HCT116 (cell line): ENCODE measurements around the gene FBXL13. TPM values are rescaled to one million over a fixed set of nuclear protein-coding genes. Genes with fewer than 3 reads are reported as not detected.

ENCODE experiments used
- ATAC-seq: fragments of 200-7000 bp; cut with Tn5 transposase; 2 replicates; pipeline ENCODE4 v1.9.1; 2020; ENCODE audit warnings: mild to moderate bottlenecking, moderate library complexity
- BruUV-seq: library from RNA; stranded (reverse); fragments of 400-500 nt; replicated peaks from 2 replicates; lab custom pipeline; 2021; lab: Mats Ljungman, UMichigan
- CTCF ChIA-PET: fragments of 300-600 bp; sonication (Branson Sonifier 250); formaldehyde crosslinking; loops from one replicate; lab custom pipeline; 2021; ENCODE audit warnings: antibody characterized with exemption; lab: Charles Lee
- POLR2A ChIA-PET: fragments of 300-600, 350-600 bp; sonication (Branson Sonifier 250); formaldehyde crosslinking; loops from one replicate; lab custom pipeline; 2021; ENCODE audit warnings: antibody characterized with exemption; lab: Charles Lee
- RAD21 ChIA-PET, 2 experiments: fragments of 300-600 bp; sonication (Branson Sonifier 250); formaldehyde crosslinking; loops; one replicate each; lab custom pipeline; 2023; ENCODE audit warnings: low total read pairs in 2 of 2; ENCODE audit not compliant: uncharacterized antibody in 2 of 2, unreplicated experiment in 2 of 2, low non-redundant PET in 1 of 2; lab: Charles Lee
- DNase-seq: peaks from one replicate; pipeline ENCODE4 v3.0.0-alpha.2; 2010; ENCODE audit warnings: low read depth, low spot score
- H2AFZ ChIP-seq: fragments of 200-600 bp; shearing (Covaris generic), sonication (generic); 2 replicates; pipeline ENCODE4 v1.6.1; 2017; ENCODE audit warnings: low read depth, mixed run types, mixed read lengths, antibody characterized with exemption, low read length; ENCODE audit not compliant: poor library complexity, severe bottlenecking
- H3K27ac ChIP-seq: 2 replicates; pipeline ENCODE4 v1.5.1; 2012; ENCODE audit warnings: low read depth, low read length
- H3K27me3 ChIP-seq: fragments of 200-600 bp; sonication (generic); 2 replicates; pipeline ENCODE4 v1.6.1; 2016; ENCODE audit warnings: mixed run types, low read length, mixed read lengths; ENCODE audit not compliant: insufficient read depth
- H3K36me3 ChIP-seq, 2 experiments: fragments of 200-500 bp in 1 of 2; fragments of 200-600 bp in 1 of 2; sonication (Bioruptor generic) in 1 of 2; sonication (generic) in 1 of 2; 2 replicates each; pipeline versions ENCODE4 v1.5.1 to v1.6.1; 2014 to 2016; ENCODE audit warnings: low read length in 2 of 2, inconsistent platforms in 1 of 2, mixed read lengths in 1 of 2, mixed run types in 1 of 2; ENCODE audit not compliant: insufficient read depth in 2 of 2, control insufficient read depth in 1 of 2
- H3K4me1 ChIP-seq, 2 experiments: fragments of 200-600 bp in 1 of 2; sonication (generic) in 1 of 2; 2 replicates each; pipeline versions ENCODE4 v1.5.1 to v1.6.1; 2012 to 2017; ENCODE audit warnings: low read length in 2 of 2, inconsistent platforms in 1 of 2, mild to moderate bottlenecking in 1 of 2, mixed read lengths in 1 of 2, mixed run types in 1 of 2, moderate library complexity in 1 of 2; ENCODE audit not compliant: insufficient read depth in 2 of 2, control insufficient read depth in 1 of 2
- H3K4me2 ChIP-seq: fragments of 200-600 bp; sonication (generic); 2 replicates; pipeline ENCODE4 v1.6.1; 2017; ENCODE audit warnings: mixed run types, low read length, mixed read lengths
- H3K4me3 ChIP-seq, 2 experiments: fragments of 200-600 bp in 1 of 2; sonication (generic) in 1 of 2; replicated peaks in 1 of 2; 2 replicates each; pipeline ENCODE4 v1.5.1; 2011 to 2016; ENCODE audit warnings: low read length in 2 of 2, control low read depth in 1 of 2, low read depth in 1 of 2, mild to moderate bottlenecking in 1 of 2, mixed read lengths in 1 of 2, mixed run types in 1 of 2
- H3K79me2 ChIP-seq: fragments of 200-600 bp; sonication (generic); 2 replicates; pipeline ENCODE4 v1.6.1; 2017; ENCODE audit warnings: mild to moderate bottlenecking, mixed run types, low read length, moderate library complexity, mixed read lengths; ENCODE audit not compliant: insufficient read depth
- H3K9ac ChIP-seq: fragments of 200-600 bp; sonication (generic); 2 replicates; pipeline ENCODE4 v1.6.1; 2016; ENCODE audit warnings: low read length, mixed read lengths
- H3K9me2 ChIP-seq: fragments of 200-600 bp; sonication (generic), shearing (Covaris generic); 2 replicates; pipeline ENCODE4 v1.6.1; 2017; ENCODE audit warnings: mixed run types, mild to moderate bottlenecking, moderate library complexity; ENCODE audit not compliant: insufficient read depth
- H3K9me3 ChIP-seq, 2 experiments: fragments of 200-500 bp in 1 of 2; fragments of 200-600 bp in 1 of 2; sonication (Bioruptor generic) in 1 of 2; sonication (generic) in 1 of 2; 2 replicates each; pipeline ENCODE4 v1.6.1; 2014 to 2017; ENCODE audit warnings: low read length in 2 of 2, mixed read lengths in 2 of 2, inconsistent platforms in 1 of 2, low read depth in 1 of 2, mild to moderate bottlenecking in 1 of 2, mixed run types in 1 of 2, moderate library complexity in 1 of 2; ENCODE audit not compliant: control insufficient read depth in 1 of 2, insufficient read depth in 1 of 2
- H4K20me1 ChIP-seq: fragments of 200-600 bp; sonication (generic), shearing (Covaris generic); 2 replicates; pipeline ENCODE4 v1.6.1; 2017; ENCODE audit warnings: mixed run types, mild to moderate bottlenecking, moderate library complexity; ENCODE audit not compliant: insufficient read depth
- CTCF ChIP-seq, 3 experiments: fragments of 200-600 bp in 1 of 3; sonication (generic) in 1 of 3; IDR thresholded peaks in 2 of 3; conservative IDR thresholded peaks in 1 of 3; 2 replicates each; pipeline ENCODE4 v1.5.1; 2012 to 2017; ENCODE audit warnings: low read depth in 2 of 3, low read length in 2 of 3, antibody characterized with exemption in 1 of 3, borderline replicate concordance in 1 of 3, control low read depth in 1 of 3, mild to moderate bottlenecking in 1 of 3, mixed read lengths in 1 of 3, mixed run types in 1 of 3, moderate library complexity in 1 of 3; ENCODE audit not compliant: insufficient read depth in 1 of 3
- EGR1 ChIP-seq: IDR thresholded peaks from 2 replicates; pipeline ENCODE4 v1.6.1; 2012; ENCODE audit warnings: low read depth
- ELF1 ChIP-seq: IDR thresholded peaks from 2 replicates; pipeline ENCODE4 v1.6.1; 2012; ENCODE audit warnings: low read depth, borderline replicate concordance
- EZH2 ChIP-seq: fragments of 200-600 bp; sonication (generic); IDR thresholded peaks from 2 replicates; pipeline ENCODE4 v1.6.1; 2017; ENCODE audit warnings: antibody characterized with exemption, mixed run types
- FOSL1 ChIP-seq: IDR thresholded peaks from 2 replicates; pipeline ENCODE4 v1.6.1; 2012; ENCODE audit warnings: low read depth
- JUND ChIP-seq: IDR thresholded peaks from 2 replicates; pipeline ENCODE4 v1.6.1; 2012
- MAX ChIP-seq: IDR thresholded peaks from 2 replicates; pipeline ENCODE4 v1.6.1; 2012
- POLR2AphosphoS5 ChIP-seq: IDR thresholded peaks from 2 replicates; pipeline ENCODE4 v1.6.1; 2011; ENCODE audit warnings: mild to moderate bottlenecking, low read depth, low read length, moderate library complexity
- RAD21 ChIP-seq: IDR thresholded peaks from 2 replicates; pipeline ENCODE4 v1.6.1; 2012; ENCODE audit warnings: low read depth, mild to moderate bottlenecking
- SIN3A ChIP-seq: IDR thresholded peaks from 2 replicates; pipeline ENCODE4 v1.6.1; 2012; ENCODE audit warnings: low read depth
- SP1 ChIP-seq: IDR thresholded peaks from 2 replicates; pipeline ENCODE4 v1.6.1; 2012; ENCODE audit warnings: low read depth
- SRF ChIP-seq: IDR thresholded peaks from 2 replicates; pipeline ENCODE4 v1.6.1; 2012; ENCODE audit warnings: low read depth
- ZBTB33 ChIP-seq: IDR thresholded peaks from 2 replicates; pipeline ENCODE4 v1.6.1; 2011; ENCODE audit warnings: mild to moderate bottlenecking, low read length, moderate library complexity; ENCODE audit not compliant: insufficient replicate concordance; ENCODE audit errors: extremely low read depth
- ZNF274 ChIP-seq: fragments of 200-500 bp; sonication (Bioruptor generic); IDR thresholded peaks from 2 replicates; pipeline ENCODE4 v1.6.1; 2014; ENCODE audit warnings: mild to moderate bottlenecking, low read depth, low read length, inconsistent platforms
- intact Hi-C: fragments of 100-400 bp; cut with micrococcal nuclease; formaldehyde crosslinking; loops from 2 replicates; pipeline ENCODE4 v1.10.0; 2022
- total RNA-seq: library from RNA; stranded (reverse); gene quantifications from one replicate; pipeline ENCODE4 v1.2.1, GENCODE V29; 2021; ENCODE audit not compliant: unreplicated experiment

Gene FBXL13
- total RNA-seq, 1 experiment from 2014 or later, result 1.0 TPM

- no peaks in the 10 kb centered on the region for H3K9me3 ChIP-seq
- no peaks in the 10 kb centered on the region for H4K20me1 ChIP-seq
- H2AFZ ChIP-seq, result no peak overlapping the region
- CTCF ChIA-PET, result no interaction called here
- POLR2A ChIA-PET, result no interaction called here
- no peak for TF ChIP-seq ZNF274
- TF ChIP-seq FOSL1, result no peak
- no peak for TF ChIP-seq ELF1
- no peak for TF ChIP-seq MAX
- no peak for TF ChIP-seq CTCF (IDR thresholded peaks at IDR 0.05 in 2 of 3, conservative IDR thresholded peaks at IDR 0.05 in 1 of 3; ENCODE audit: borderline replicate concordance in 1 of 3, insufficient read depth in 1 of 3, low read depth in 2 of 3, low read length in 2 of 3)
- no peak for TF ChIP-seq SRF
- no peak for TF ChIP-seq SIN3A
- TF ChIP-seq EZH2, result no peak
- no peak for TF ChIP-seq JUND
- no peak for TF ChIP-seq POLR2AphosphoS5
- no peak for TF ChIP-seq SP1
- TF ChIP-seq RAD21, result no peak
- no peak for TF ChIP-seq ZBTB33
- TF ChIP-seq EGR1, result no peak
- H3K36me3 ChIP-seq, result no peaks in the 10 kb centered on the region
- H3K9ac ChIP-seq, result no peak overlapping the region
- RAD21 ChIA-PET, result no interaction called here
- no peak overlapping the region for H3K4me2 ChIP-seq
- H3K27ac ChIP-seq, result no peak overlapping the region
- peaks cover 0 to 5% of the 10 kb centered on the region in 2 experiments; a peak in 3 of 4 replicates for H3K4me1 ChIP-seq
- no peaks in the 10 kb centered on the region for H3K27me3 ChIP-seq
- H3K79me2 ChIP-seq, result no peaks in the 10 kb centered on the region
- no peaks in the 10 kb centered on the region for H3K9me2 ChIP-seq
- no peak for DNase-seq
- intact Hi-C loops, result no loop called here
- no peak for ATAC-seq
- no TSS peak for BruUV-seq
- no peak overlapping the region for H3K4me3 ChIP-seq
These were observed 5.9 kb downstream of the FBXL13 start for GRCh38 chr7:103068414-103069403.
